Epithelial cell of esophagus (primary cell): ENCODE results near the gene PABPC1L.

Experiments
- DNase-seq: peaks from one replicate; pipeline ENCODE4 v3.0.0; 2010; ENCODE audit warnings: low read depth
- H3K4me3 ChIP-seq: 2 replicates; pipeline ENCODE4 v1.5.1; 2011; ENCODE audit warnings: mild to moderate bottlenecking, low read length, control low read depth
- CTCF ChIP-seq: IDR thresholded peaks from 2 replicates; pipeline ENCODE4 v1.5.1; 2011; ENCODE audit warnings: low read depth, mild to moderate bottlenecking, low read length, control low read depth, inconsistent platforms; ENCODE audit not compliant: insufficient read depth; ENCODE audit errors: missing control alignments

The PABPC1L gene

GRCh38 chr20:44979090-44979621 is 69.3 kb downstream of the PABPC1L start:
- H3K4me3 ChIP-seq, result no peak overlapping the region
- DNase-seq, result peak; percentile 11
- TF ChIP-seq CTCF, result no peak

GRCh38 chr20:44981736-44982406 is 72.0 kb downstream of the PABPC1L start:
- DNase-seq, result no peak
- TF ChIP-seq CTCF, result no peak
- no peak overlapping the region for H3K4me3 ChIP-seq

- no peak overlapping the region for H3K4me3 ChIP-seq
- no peak for TF ChIP-seq CTCF
- no peak for DNase-seq
Measured at GRCh38 chr20:44983093-44983674, 73.3 kb downstream of the PABPC1L start.

- H3K4me3 ChIP-seq, result no peak overlapping the region
- no peak for TF ChIP-seq CTCF
- no peak for DNase-seq
Measured at GRCh38 chr20:44988631-44989171, 78.8 kb downstream of the PABPC1L start.
